GM21390 (cell line): ENCODE data around the gene TMEM38B.
"Not testable (repeated sequence)": the region's sequence is repeated elsewhere in the genome, so short reads cannot be mapped to it uniquely, and the experiment has no call there.

Experiments
- ATAC-seq: cut with Tn5 transposase; IDR thresholded peaks from one replicate; pipeline ENCODE4 v1.9.1; 2021; ENCODE audit not compliant: unreplicated experiment

TMEM38B gene

GRCh38 chr9:105681313-105681712 lies 13.0 kb upstream of the TMEM38B start:
- ATAC-seq = no peak

GRCh38 chr9:105681724-105682123 lies 12.6 kb upstream of the TMEM38B start:
- no peak for ATAC-seq

GRCh38 chr9:105683688-105684275 lies 10.6 kb upstream of the TMEM38B start:
- no peak for ATAC-seq

GRCh38 chr9:105686936-105687335 lies 7.4 kb upstream of the TMEM38B start:
- ATAC-seq = no peak

- ATAC-seq = no peak
Measured at GRCh38 chr9:105690742-105691141, 3.6 kb upstream of the TMEM38B start.

- peak; percentile 38 for ATAC-seq
Measured at GRCh38 chr9:105693435-105694189, 729 bp upstream of the TMEM38B start.

GRCh38 chr9:105694848-105695581 lies 674 bp downstream of the TMEM38B start:
- ATAC-seq = peak; percentile 54

- ATAC-seq = no peak
Measured at GRCh38 chr9:105696219-105696793, 2.0 kb downstream of the TMEM38B start.

- ATAC-seq = no peak
Measured at GRCh38 chr9:105697871-105698270, 3.5 kb downstream of the TMEM38B start.

GRCh38 chr9:105698348-105698870 lies 4.1 kb downstream of the TMEM38B start:
- ATAC-seq = no peak

- ATAC-seq = no peak
Measured at GRCh38 chr9:105700668-105701067, 6.3 kb downstream of the TMEM38B start.

- no peak for ATAC-seq
Measured at GRCh38 chr9:105701145-105701544, 6.8 kb downstream of the TMEM38B start.

GRCh38 chr9:105702207-105702606 lies 7.9 kb downstream of the TMEM38B start:
- ATAC-seq = no peak

GRCh38 chr9:105703638-105704037 lies 9.3 kb downstream of the TMEM38B start:
- not testable (repeated sequence) for ATAC-seq

GRCh38 chr9:105706156-105706555 lies 11.8 kb downstream of the TMEM38B start:
- no peak for ATAC-seq

GRCh38 chr9:105708405-105708804 lies 14.1 kb downstream of the TMEM38B start:
- peak; percentile 77 for ATAC-seq

GRCh38 chr9:105710638-105711037 lies 16.3 kb downstream of the TMEM38B start:
- no peak for ATAC-seq

- ATAC-seq = no peak
Measured at GRCh38 chr9:105711867-105712266, 17.5 kb downstream of the TMEM38B start.

GRCh38 chr9:105712297-105712696 lies 18.0 kb downstream of the TMEM38B start:
- no peak for ATAC-seq

- ATAC-seq = no peak
Measured at GRCh38 chr9:105712773-105713172, 18.4 kb downstream of the TMEM38B start.

- ATAC-seq = no peak
Measured at GRCh38 chr9:105713260-105714019, 19.1 kb downstream of the TMEM38B start.
